Medulla oblongata (tissue), 1 donor: ENCODE data around the gene DHX8.
"Not testable (repeated sequence)": the region's sequence is repeated elsewhere in the genome, so short reads cannot be mapped to it uniquely, and the experiment has no call there.

Experiments used
- DNase-seq: peaks from one replicate; pipeline ENCODE4 v3.0.0-alpha.2; 2015; ENCODE audit errors: extremely low spot score

Gene DHX8

GRCh38 chr17:43462569-43462968, 21.2 kb upstream of the DHX8 start:
- not testable (repeated sequence) for DNase-seq

GRCh38 chr17:43463241-43463640, 20.5 kb upstream of the DHX8 start:
- DNase-seq = no peak

GRCh38 chr17:43464046-43464445, 19.7 kb upstream of the DHX8 start:
- DNase-seq = no peak

- DNase-seq = no peak
Observed at GRCh38 chr17:43465049-43465448, 18.7 kb upstream of the DHX8 start.

- no peak for DNase-seq
Observed at GRCh38 chr17:43467981-43468581, 15.7 kb upstream of the DHX8 start.

- DNase-seq = no peak
Observed at GRCh38 chr17:43468691-43469139, 15.1 kb upstream of the DHX8 start.

GRCh38 chr17:43469145-43469544, 14.6 kb upstream of the DHX8 start:
- no peak for DNase-seq

GRCh38 chr17:43471585-43472160, 12.1 kb upstream of the DHX8 start:
- no peak for DNase-seq

GRCh38 chr17:43475494-43476089, 8.2 kb upstream of the DHX8 start:
- DNase-seq = no peak

GRCh38 chr17:43476306-43476705, 7.5 kb upstream of the DHX8 start:
- not testable (repeated sequence) for DNase-seq

GRCh38 chr17:43477832-43478634, 5.7 kb upstream of the DHX8 start:
- DNase-seq = no peak

- no peak for DNase-seq
Observed at GRCh38 chr17:43479948-43480347, 3.8 kb upstream of the DHX8 start.

- no peak for DNase-seq
Observed at GRCh38 chr17:43482103-43483012, 1.4 kb upstream of the DHX8 start.

GRCh38 chr17:43490621-43491020, 6.8 kb downstream of the DHX8 start:
- DNase-seq = no peak

GRCh38 chr17:43509440-43509839, 25.7 kb downstream of the DHX8 start:
- not testable (repeated sequence) for DNase-seq

- DNase-seq = not testable (repeated sequence)
Observed at GRCh38 chr17:43511199-43511598, 27.4 kb downstream of the DHX8 start.

GRCh38 chr17:43515656-43516055, 31.9 kb downstream of the DHX8 start:
- peak; percentile 25 for DNase-seq

- DNase-seq = no peak
Observed at GRCh38 chr17:43517161-43517560, 33.4 kb downstream of the DHX8 start.

GRCh38 chr17:43517615-43518386, 34.0 kb downstream of the DHX8 start:
- DNase-seq = peak; percentile 69

- no peak for DNase-seq
Observed at GRCh38 chr17:43521389-43521788, 37.6 kb downstream of the DHX8 start.
